PC-3 (cell line): ENCODE measurements around the gene EN2.

ENCODE experiments used
- EZH2 ChIP-seq: fragments of 300-600 bp; sonication (generic); IDR thresholded peaks from one replicate; pipeline ENCODE4 v1.6.1; 2017; ENCODE audit warnings: antibody characterized with exemption, mild to moderate bottlenecking, low read length; ENCODE audit not compliant: unreplicated experiment
- TF ChIP-seq, protein P1 (sequence below): fragments of 300-600 bp; sonication (generic); conservative IDR thresholded peaks from 2 replicates; pipeline ENCODE4 v1.5.1; 2017; ENCODE audit warnings: antibody characterized with exemption, low read depth, mild to moderate bottlenecking, low read length

- TF ChIP-seq, protein P1, sequence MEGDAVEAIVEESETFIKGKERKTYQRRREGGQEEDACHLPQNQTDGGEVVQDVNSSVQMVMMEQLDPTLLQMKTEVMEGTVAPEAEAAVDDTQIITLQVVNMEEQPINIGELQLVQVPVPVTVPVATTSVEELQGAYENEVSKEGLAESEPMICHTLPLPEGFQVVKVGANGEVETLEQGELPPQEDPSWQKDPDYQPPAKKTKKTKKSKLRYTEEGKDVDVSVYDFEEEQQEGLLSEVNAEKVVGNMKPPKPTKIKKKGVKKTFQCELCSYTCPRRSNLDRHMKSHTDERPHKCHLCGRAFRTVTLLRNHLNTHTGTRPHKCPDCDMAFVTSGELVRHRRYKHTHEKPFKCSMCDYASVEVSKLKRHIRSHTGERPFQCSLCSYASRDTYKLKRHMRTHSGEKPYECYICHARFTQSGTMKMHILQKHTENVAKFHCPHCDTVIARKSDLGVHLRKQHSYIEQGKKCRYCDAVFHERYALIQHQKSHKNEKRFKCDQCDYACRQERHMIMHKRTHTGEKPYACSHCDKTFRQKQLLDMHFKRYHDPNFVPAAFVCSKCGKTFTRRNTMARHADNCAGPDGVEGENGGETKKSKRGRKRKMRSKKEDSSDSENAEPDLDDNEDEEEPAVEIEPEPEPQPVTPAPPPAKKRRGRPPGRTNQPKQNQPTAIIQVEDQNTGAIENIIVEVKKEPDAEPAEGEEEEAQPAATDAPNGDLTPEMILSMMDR = no peak
- TF ChIP-seq EZH2 = no peak
These were observed 9.3 kb upstream of the EN2 start for GRCh38 chr7:155448632-155449007.
